Astrocyte (in vitro differentiated cells and primary cell): ENCODE measurements around the gene DOK5.

ENCODE experiments used
- EZH2 ChIP-seq: IDR thresholded peaks from 2 replicates; pipeline ENCODE4 v1.6.1; 2012; ENCODE audit warnings: mild to moderate bottlenecking, low read length, inconsistent platforms; ENCODE audit not compliant: insufficient read depth
- TF ChIP-seq, protein P1 (sequence below): IDR thresholded peaks from 2 replicates; pipeline ENCODE4 v1.5.1; 2011; ENCODE audit warnings: low read depth, mild to moderate bottlenecking, inconsistent platforms, low read length, moderate library complexity; ENCODE audit not compliant: insufficient read depth

DNA sequence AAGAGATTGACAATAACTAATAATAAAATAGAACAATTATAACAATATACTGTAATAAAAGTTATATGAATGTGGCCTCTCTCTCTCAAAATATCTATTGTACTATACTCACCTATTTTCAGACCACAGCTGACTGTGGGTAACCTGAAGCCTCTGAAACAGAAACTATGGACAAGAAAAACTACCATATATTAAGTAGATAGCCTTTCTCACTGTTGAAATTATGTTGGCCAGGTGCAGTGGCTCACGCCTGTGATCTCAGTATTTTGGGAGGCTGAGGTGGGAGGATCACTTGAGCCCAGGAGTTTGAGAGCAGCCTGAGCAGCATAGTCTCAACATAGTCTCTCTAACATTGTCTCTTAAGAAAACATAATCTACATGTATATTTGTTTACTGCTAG, 89.9 kb downstream of the DOK5 start:
- TF ChIP-seq, protein P1, sequence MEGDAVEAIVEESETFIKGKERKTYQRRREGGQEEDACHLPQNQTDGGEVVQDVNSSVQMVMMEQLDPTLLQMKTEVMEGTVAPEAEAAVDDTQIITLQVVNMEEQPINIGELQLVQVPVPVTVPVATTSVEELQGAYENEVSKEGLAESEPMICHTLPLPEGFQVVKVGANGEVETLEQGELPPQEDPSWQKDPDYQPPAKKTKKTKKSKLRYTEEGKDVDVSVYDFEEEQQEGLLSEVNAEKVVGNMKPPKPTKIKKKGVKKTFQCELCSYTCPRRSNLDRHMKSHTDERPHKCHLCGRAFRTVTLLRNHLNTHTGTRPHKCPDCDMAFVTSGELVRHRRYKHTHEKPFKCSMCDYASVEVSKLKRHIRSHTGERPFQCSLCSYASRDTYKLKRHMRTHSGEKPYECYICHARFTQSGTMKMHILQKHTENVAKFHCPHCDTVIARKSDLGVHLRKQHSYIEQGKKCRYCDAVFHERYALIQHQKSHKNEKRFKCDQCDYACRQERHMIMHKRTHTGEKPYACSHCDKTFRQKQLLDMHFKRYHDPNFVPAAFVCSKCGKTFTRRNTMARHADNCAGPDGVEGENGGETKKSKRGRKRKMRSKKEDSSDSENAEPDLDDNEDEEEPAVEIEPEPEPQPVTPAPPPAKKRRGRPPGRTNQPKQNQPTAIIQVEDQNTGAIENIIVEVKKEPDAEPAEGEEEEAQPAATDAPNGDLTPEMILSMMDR, result no peak
- no peak for TF ChIP-seq EZH2
